ENCODE data around the gene TEKT1.

DNA sequence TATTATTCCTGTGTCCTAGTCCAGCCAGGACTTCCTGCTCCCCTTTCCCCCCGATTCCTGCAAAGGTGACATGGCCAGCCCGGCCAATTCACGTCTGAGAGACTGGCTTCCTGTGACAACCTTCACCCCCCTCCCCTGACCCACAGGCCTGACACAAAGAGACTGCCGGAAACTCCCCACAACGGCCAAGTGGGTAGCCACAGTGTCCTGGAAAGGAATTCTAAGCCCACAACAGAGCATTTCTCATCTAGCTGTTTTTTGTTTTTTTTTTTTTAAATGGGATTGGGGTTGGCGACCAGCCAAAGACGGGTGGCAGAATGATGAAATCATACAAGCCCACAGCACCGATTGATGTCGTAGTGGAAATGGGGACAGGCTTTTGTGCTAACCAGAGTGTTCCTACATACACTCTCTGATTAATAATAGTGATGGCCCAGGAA lies 78.5 kb downstream of the TEKT1 start:
- TF ChIP-seq SPI1 (IDR thresholded peaks at IDR 0.05; ENCODE audit: borderline replicate concordance, low read depth), result no peak
- TF ChIP-seq GABPA (IDR thresholded peaks at IDR 0.05; ENCODE audit: low read depth), result no peak
- TF ChIP-seq, protein P1, sequence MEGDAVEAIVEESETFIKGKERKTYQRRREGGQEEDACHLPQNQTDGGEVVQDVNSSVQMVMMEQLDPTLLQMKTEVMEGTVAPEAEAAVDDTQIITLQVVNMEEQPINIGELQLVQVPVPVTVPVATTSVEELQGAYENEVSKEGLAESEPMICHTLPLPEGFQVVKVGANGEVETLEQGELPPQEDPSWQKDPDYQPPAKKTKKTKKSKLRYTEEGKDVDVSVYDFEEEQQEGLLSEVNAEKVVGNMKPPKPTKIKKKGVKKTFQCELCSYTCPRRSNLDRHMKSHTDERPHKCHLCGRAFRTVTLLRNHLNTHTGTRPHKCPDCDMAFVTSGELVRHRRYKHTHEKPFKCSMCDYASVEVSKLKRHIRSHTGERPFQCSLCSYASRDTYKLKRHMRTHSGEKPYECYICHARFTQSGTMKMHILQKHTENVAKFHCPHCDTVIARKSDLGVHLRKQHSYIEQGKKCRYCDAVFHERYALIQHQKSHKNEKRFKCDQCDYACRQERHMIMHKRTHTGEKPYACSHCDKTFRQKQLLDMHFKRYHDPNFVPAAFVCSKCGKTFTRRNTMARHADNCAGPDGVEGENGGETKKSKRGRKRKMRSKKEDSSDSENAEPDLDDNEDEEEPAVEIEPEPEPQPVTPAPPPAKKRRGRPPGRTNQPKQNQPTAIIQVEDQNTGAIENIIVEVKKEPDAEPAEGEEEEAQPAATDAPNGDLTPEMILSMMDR (IDR thresholded peaks at IDR 0.05; ENCODE audit: insufficient read depth, low read length), result no peak
- TF ChIP-seq POLR2AphosphoS5 (IDR thresholded peaks at IDR 0.05; ENCODE audit: low read depth), result no peak

All from HL-60 (cell line).